Myocyte (in vitro differentiated cells): ENCODE data around the gene CLDN20. TPM values are rescaled to one million over a fixed set of nuclear protein-coding genes. Genes with fewer than 3 reads are reported as not detected.
"Not testable (repeated sequence)": the region's sequence is repeated elsewhere in the genome, so short reads cannot be mapped to it uniquely, and the experiment has no call there.

Source experiments
- DNase-seq: peaks from one replicate; pipeline ENCODE4 v3.0.0-alpha.2; 2012; ENCODE audit warnings: low read depth
- polyA plus RNA-seq: library from polyadenylated mRNA; unstranded; fragments of >200 nt; gene quantifications from one replicate; pipeline ENCODE4 v1.2.1, GENCODE V29; 2012; ENCODE audit warnings: missing spikeins
- total RNA-seq: library from RNA; depleted of rRNA; stranded (reverse); fragments of >200 nt; gene quantifications from 2 replicates; pipeline ENCODE4 v1.2.3, GENCODE V29; 2014

The CLDN20 gene
- 0.45 TPM in 1 of 2 replicates, not detected in the other for total RNA-seq
- 0.97 TPM for polyA plus RNA-seq

- no peak for DNase-seq
Measured at GRCh38 chr6:155263373-155264063, at the start of gene CLDN20. CLDN20 (plus strand) TSS chr6:155264013; CDS start chr6:155275720, 11,707 bp downstream.

- DNase-seq, result no peak
Measured at GRCh38 chr6:155215906-155216305, 47.9 kb upstream of the CLDN20 start.

GRCh38 chr6:155216312-155217046, 47.3 kb upstream of the CLDN20 start:
- peak; percentile 48 for DNase-seq

GRCh38 chr6:155218711-155219110, 45.1 kb upstream of the CLDN20 start:
- not testable (repeated sequence) for DNase-seq

- DNase-seq, result no peak
Measured at GRCh38 chr6:155219299-155219698, 44.5 kb upstream of the CLDN20 start.

GRCh38 chr6:155219858-155220301, 43.9 kb upstream of the CLDN20 start:
- DNase-seq, result no peak

GRCh38 chr6:155221086-155221485, 42.7 kb upstream of the CLDN20 start:
- no peak for DNase-seq

GRCh38 chr6:155222506-155222905, 41.3 kb upstream of the CLDN20 start:
- DNase-seq, result no peak

GRCh38 chr6:155223646-155224451, 40.0 kb upstream of the CLDN20 start:
- DNase-seq, result no peak

- no peak for DNase-seq
Measured at GRCh38 chr6:155224618-155225017, 39.2 kb upstream of the CLDN20 start.

- DNase-seq, result no peak
Measured at GRCh38 chr6:155227046-155227445, 36.8 kb upstream of the CLDN20 start.

GRCh38 chr6:155228546-155229166, 35.2 kb upstream of the CLDN20 start:
- no peak for DNase-seq

GRCh38 chr6:155230975-155231374, 32.8 kb upstream of the CLDN20 start:
- DNase-seq, result not testable (repeated sequence)

GRCh38 chr6:155232848-155233247, 31.0 kb upstream of the CLDN20 start:
- DNase-seq, result no peak

GRCh38 chr6:155234167-155234566, 29.6 kb upstream of the CLDN20 start:
- DNase-seq, result no peak

- no peak for DNase-seq
Measured at GRCh38 chr6:155234687-155235086, 29.1 kb upstream of the CLDN20 start.

- DNase-seq, result no peak
Measured at GRCh38 chr6:155235087-155235486, 28.7 kb upstream of the CLDN20 start.

GRCh38 chr6:155237613-155238012, 26.2 kb upstream of the CLDN20 start:
- no peak for DNase-seq

GRCh38 chr6:155240905-155241600, 22.8 kb upstream of the CLDN20 start:
- DNase-seq, result no peak

- no peak for DNase-seq
Measured at GRCh38 chr6:155241966-155242365, 21.8 kb upstream of the CLDN20 start.

- no peak for DNase-seq
Measured at GRCh38 chr6:155244434-155244833, 19.4 kb upstream of the CLDN20 start.
